ENCODE measurements around the gene COQ7.

COQ7 gene

GRCh38 chr16:19109288-19109664 is 41.9 kb downstream of the COQ7 start:
- DNase-seq (ENCODE audit: low read depth) = no peak
- no peak overlapping the region for H3K4me3 ChIP-seq (ENCODE audit: low read depth, low read length)
- TF ChIP-seq CTCF (IDR thresholded peaks at IDR 0.05; ENCODE audit: control insufficient read depth, extremely low read depth, insufficient read depth) = no peak

GRCh38 chr16:19110537-19111360 is 43.3 kb downstream of the COQ7 start:
- no peak for TF ChIP-seq CTCF (IDR thresholded peaks at IDR 0.05; ENCODE audit: control insufficient read depth, extremely low read depth, insufficient read depth)
- DNase-seq (ENCODE audit: low read depth) = peak; percentile 46
- H3K4me3 ChIP-seq (ENCODE audit: low read depth, low read length) = no peak overlapping the region

- no peak for DNase-seq (ENCODE audit: low read depth)
- no peak for TF ChIP-seq CTCF (IDR thresholded peaks at IDR 0.05; ENCODE audit: control insufficient read depth, extremely low read depth, insufficient read depth)
- no peak overlapping the region for H3K4me3 ChIP-seq (ENCODE audit: low read depth, low read length)
Observed at GRCh38 chr16:19112099-19112407, 44.6 kb downstream of the COQ7 start.

GRCh38 chr16:19113577-19114358 is 46.4 kb downstream of the COQ7 start, which contains the start of gene ITPRIPL2:
Gene ITPRIPL2, plus strand, starts transcription at chr16:19113964. Its CDS starts 498 bp downstream, at chr16:19114462.
- no peak for DNase-seq (ENCODE audit: low read depth)
- H3K4me3 ChIP-seq (ENCODE audit: low read depth, low read length) = no peak within 1 kb of the TSS
- no peak for TF ChIP-seq CTCF (IDR thresholded peaks at IDR 0.05; ENCODE audit: control insufficient read depth, extremely low read depth, insufficient read depth)

- TF ChIP-seq CTCF (IDR thresholded peaks at IDR 0.05; ENCODE audit: control insufficient read depth, extremely low read depth, insufficient read depth) = no peak
- no peak for DNase-seq (ENCODE audit: low read depth)
- H3K4me3 ChIP-seq (ENCODE audit: low read depth, low read length) = no peak overlapping the region
Observed at GRCh38 chr16:19114359-19115147, 47.1 kb downstream of the COQ7 start.

GRCh38 chr16:19115148-19116021 is 48.0 kb downstream of the COQ7 start:
- no peak for DNase-seq (ENCODE audit: low read depth)
- H3K4me3 ChIP-seq (ENCODE audit: low read depth, low read length) = no peak overlapping the region
- no peak for TF ChIP-seq CTCF (IDR thresholded peaks at IDR 0.05; ENCODE audit: control insufficient read depth, extremely low read depth, insufficient read depth)

Data from LNCaP clone FGC (cell line).